Stimulated activated CD8-positive, alpha-beta memory T cell treated with anti-CD3 and anti-CD28 coated beads, Interleukin-12 subunit alpha, Interleukin-12 subunit beta, amount 100 ng/mL, for 24 hours (primary cell): ENCODE data around the gene KRTAP13-3.

ENCODE experiments used
- DNase-seq: peaks from one replicate; pipeline ENCODE4 v3.0.0-alpha.2; 2020; ENCODE audit errors: extremely low read depth

KRTAP13-3 gene

GRCh38 chr21:30425826-30426225 is at the start of gene KRTAP13-3:
Gene KRTAP13-3, minus strand, starts transcription at chr21:30425926. Its CDS starts 14 bp downstream, at chr21:30425912.
- DNase-seq: no peak

GRCh38 chr21:30468900-30469714 is 43.4 kb upstream of the KRTAP13-3 start:
- no peak for DNase-seq

DNA sequence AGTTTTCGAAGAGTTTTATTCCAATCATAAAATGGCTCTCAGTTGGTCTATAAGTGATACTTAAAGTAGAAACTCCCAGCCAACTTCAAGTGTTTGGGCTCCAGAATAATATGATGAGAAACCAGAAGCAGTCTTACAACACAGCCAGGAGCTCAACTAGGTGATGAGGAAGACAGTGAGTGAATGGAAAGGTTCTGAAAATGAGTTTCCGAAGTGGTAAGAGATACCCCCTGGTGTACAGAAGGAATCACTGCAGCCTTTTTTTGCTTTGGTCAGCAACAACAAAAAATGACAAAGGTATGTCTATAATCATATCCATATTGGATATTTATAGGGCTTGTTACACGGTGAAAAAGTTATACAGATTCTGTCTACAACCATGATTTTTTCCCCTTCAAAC is 38.0 kb upstream of the KRTAP13-3 start:
- no peak for DNase-seq

- no peak for DNase-seq
Measured at GRCh38 chr21:30448514-30448913, 22.8 kb upstream of the KRTAP13-3 start.

- DNase-seq: no peak
Measured at GRCh38 chr21:30447056-30447455, 21.3 kb upstream of the KRTAP13-3 start.

GRCh38 chr21:30444204-30444603 is 18.5 kb upstream of the KRTAP13-3 start:
- no peak for DNase-seq

- no peak for DNase-seq
Measured at GRCh38 chr21:30443226-30443625, 17.5 kb upstream of the KRTAP13-3 start.

- DNase-seq: no peak
Measured at GRCh38 chr21:30439975-30440374, 14.2 kb upstream of the KRTAP13-3 start, which contains the start of gene KRTAP15-1. Gene KRTAP15-1, plus strand, starts transcription at chr21:30440275. Its CDS starts 53 bp downstream, at chr21:30440328.

DNA sequence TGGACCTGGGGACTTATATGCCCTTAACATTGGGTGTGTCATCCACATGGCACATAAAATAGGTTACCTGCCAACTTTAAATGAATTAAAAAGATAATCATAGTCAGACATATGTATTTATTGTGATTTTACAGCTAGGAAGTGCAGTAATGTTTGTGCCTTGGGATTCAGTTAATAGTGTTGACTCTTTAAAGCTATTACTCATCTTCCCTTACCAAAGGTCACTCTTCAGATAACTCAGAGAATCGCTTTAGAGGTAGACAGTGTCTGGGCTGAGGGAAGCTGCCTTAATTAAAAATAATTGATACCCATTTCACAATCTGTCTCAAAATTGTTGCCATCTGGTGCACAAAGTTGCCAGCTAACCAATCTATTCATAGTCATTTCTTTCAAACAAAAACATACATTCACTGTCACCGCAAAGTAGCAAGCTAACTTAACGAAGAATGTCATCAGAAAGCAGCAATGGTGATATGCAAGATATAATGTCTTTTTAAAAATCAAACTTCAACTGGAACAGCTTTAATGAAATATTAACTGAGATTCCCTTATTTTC is 11.4 kb upstream of the KRTAP13-3 start:
- no peak for DNase-seq

GRCh38 chr21:30434033-30434631 is 8.4 kb upstream of the KRTAP13-3 start:
- no peak for DNase-seq

- no peak for DNase-seq
Measured at GRCh38 chr21:30430170-30430655, 4.5 kb upstream of the KRTAP13-3 start, which contains the start of gene KRTAP13-4. Gene KRTAP13-4, plus strand, starts transcription at chr21:30430220. Its CDS starts 56 bp downstream, at chr21:30430276.

DNA sequence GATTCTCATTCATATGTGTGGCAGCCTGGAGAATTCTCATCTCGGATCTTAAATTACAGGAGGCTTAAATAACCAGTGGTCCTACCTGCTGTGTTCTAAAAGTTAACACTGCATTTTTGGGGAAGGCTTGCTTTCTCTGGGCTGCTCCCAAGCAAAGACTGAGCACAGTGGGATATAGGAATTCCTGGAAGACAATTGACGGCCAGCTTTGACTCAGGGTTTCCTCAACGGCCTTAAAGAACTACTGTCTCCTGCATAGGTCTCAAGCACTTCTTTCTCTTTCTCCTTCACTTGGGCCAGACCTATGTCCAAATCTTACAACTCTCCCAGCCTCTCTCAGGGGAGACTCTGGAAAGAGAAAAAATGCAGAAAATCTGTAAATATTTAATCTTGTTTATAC is 1.0 kb upstream of the KRTAP13-3 start:
- DNase-seq: no peak

- no peak for DNase-seq
Measured at GRCh38 chr21:30415993-30416392, 9.7 kb downstream of the KRTAP13-3 start.

DNA sequence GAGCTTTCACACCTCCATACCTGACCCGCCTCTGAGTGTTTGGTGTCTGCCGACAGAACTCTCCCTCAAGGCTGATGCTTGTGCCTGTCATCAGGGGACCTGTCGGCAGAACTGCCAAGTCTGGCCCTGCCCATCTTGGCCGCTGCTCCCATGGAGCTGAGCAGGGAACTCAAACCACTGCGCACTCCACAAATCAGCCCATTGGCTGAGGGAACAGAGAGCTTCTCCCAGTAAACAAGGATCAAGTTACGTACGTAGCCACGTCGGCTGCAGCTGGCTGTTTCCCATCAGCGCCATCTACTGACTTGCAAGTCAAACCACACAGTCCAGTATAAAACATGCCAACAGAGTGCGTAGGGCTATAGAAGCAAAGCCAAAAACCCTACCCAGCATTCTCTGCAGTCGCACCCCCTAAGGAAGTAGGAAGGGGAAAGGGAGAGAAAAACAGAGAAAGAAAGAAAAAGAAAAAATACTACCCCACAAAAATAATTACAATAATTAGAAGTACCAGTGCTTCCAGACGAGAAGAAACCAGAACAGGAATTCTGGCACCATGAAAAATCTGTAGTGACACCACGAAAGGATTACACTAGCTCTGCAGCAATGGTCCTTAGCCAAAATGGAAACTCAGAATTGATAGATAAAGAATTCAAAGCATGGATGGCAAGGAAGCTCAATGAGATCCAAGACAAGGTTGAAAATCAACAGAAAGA is 16.8 kb downstream of the KRTAP13-3 start:
- DNase-seq: no peak

DNA sequence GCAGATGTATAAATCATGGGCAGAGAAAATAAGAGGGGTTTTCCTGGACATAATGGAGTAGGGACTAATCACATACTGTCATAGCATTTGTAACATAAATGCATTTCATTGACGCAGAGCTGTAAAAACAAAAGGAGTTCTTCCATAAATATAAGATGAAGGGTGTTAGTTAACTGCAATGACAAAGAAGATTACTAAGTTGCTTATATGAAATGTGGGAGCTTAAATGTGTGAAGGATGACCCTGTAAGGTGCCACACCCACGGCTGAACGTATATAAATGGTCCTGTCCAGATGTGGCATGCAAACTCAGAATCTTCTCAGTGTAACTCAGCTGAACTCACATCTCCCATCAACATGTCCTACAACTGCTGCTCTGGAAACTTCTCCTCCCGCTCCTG is 30.0 kb downstream of the KRTAP13-3 start, which contains the start of gene KRTAP13-1:
Gene KRTAP13-1 (plus strand): TSS at position 301 of the 400 bp plus-strand sequence. CDS start 56 bp downstream, at position 357.
- DNase-seq: no peak

GRCh38 chr21:30391492-30392025 is 34.2 kb downstream of the KRTAP13-3 start:
- no peak for DNase-seq

DNA sequence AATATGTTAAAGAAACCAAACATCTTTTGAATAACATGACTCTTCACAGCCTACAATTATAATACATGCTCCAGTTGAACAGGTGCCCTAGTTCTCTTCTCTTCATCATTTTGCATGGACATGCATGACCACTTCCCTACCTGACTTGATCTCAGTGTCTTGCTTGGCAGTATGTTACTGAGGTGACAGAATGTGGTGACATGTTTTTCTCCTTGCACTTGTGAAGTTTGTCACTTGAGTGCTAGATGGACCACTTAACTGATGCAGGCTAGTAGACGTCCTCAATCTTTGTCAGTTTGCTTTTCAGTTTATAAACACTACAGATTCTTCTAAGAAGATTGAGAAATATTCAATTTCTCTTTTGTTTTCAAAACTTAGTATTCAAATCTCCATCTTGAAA is 43.5 kb downstream of the KRTAP13-3 start:
- DNase-seq: no peak
